SK-N-SH treated with all-trans-retinoic acid at 6 μM for 48 hours (cell line): ENCODE data around the gene COL12A1.

Source experiments
- ATAC-seq: fragments of 200-7000 bp; cut with Tn5 transposase; 3 replicates; pipeline ENCODE4 v1.9.1; 2020; ENCODE audit warnings: mild to moderate bottlenecking, moderate library complexity
- ARNTL ChIP-seq: fragments of 450-650 bp; formaldehyde crosslinking; IDR thresholded peaks from 2 replicates; pipeline ENCODE4 v1.5.0; 2020; ENCODE audit warnings: low read depth, mild to moderate bottlenecking, moderate library complexity, borderline replicate concordance
- CREB5 ChIP-seq: fragments of 250-450 bp; sonication (Bioruptor Pico); IDR thresholded peaks from 2 replicates; pipeline ENCODE4 v1.5.1; 2020; ENCODE audit warnings: low read depth, mild to moderate bottlenecking, moderate library complexity
- CSDC2 ChIP-seq: fragments of 250-450 bp; sonication (Bioruptor Pico); IDR thresholded peaks from 2 replicates; pipeline ENCODE4 v1.5.0; 2020; ENCODE audit warnings: mild to moderate bottlenecking, moderate library complexity
- CSRNP3 ChIP-seq: fragments of 250-450 bp; sonication (Bioruptor Pico); IDR thresholded peaks from 2 replicates; pipeline ENCODE4 v1.5.1; 2021; ENCODE audit warnings: mild to moderate bottlenecking, moderate library complexity
- ESRRG ChIP-seq: fragments of 250-450 bp; sonication (Bioruptor Pico); IDR thresholded peaks from 2 replicates; pipeline ENCODE4 v1.6.1; 2021; ENCODE audit warnings: mild to moderate bottlenecking
- ISL1 ChIP-seq: fragments of 250-450 bp; sonication (Bioruptor Pico); IDR thresholded peaks from 2 replicates; pipeline ENCODE4 v2.1.2; 2022; ENCODE audit warnings: mild to moderate bottlenecking, moderate library complexity
- PATZ1 ChIP-seq: fragments of 250-450 bp; sonication (Bioruptor Pico); IDR thresholded peaks from 2 replicates; pipeline ENCODE4 v1.8.0; 2020; ENCODE audit warnings: mild to moderate bottlenecking, moderate library complexity, borderline replicate concordance
- POU6F1 ChIP-seq: fragments of 250-450 bp; sonication (Bioruptor Pico); IDR thresholded peaks from 2 replicates; pipeline ENCODE4 v1.8.0; 2021; ENCODE audit warnings: low read depth, mild to moderate bottlenecking, moderate library complexity, borderline replicate concordance
- PPARA ChIP-seq: fragments of 250-450 bp; sonication (Bioruptor Pico); IDR thresholded peaks from 2 replicates; pipeline ENCODE4 v1.5.0; 2020; ENCODE audit warnings: mild to moderate bottlenecking, borderline replicate concordance
- RARB ChIP-seq: fragments of 250-450 bp; sonication (Bioruptor Pico); IDR thresholded peaks from 2 replicates; pipeline ENCODE4 v1.8.0; 2021; ENCODE audit warnings: mild to moderate bottlenecking, moderate library complexity
- SNAI2 ChIP-seq: fragments of 250-450 bp; sonication (Bioruptor Pico); IDR thresholded peaks from 2 replicates; pipeline ENCODE4 v1.5.0; 2020; ENCODE audit warnings: mild to moderate bottlenecking, moderate library complexity
- TCF4 ChIP-seq: fragments of 250-450 bp; sonication (Bioruptor Pico); IDR thresholded peaks from 2 replicates; pipeline ENCODE4 v1.8.0; 2021; ENCODE audit warnings: mild to moderate bottlenecking, moderate library complexity, borderline replicate concordance
- TOX ChIP-seq: fragments of 250-450 bp; sonication (Bioruptor Pico); IDR thresholded peaks from 2 replicates; pipeline ENCODE4 v1.8.0; 2021; ENCODE audit warnings: mild to moderate bottlenecking, moderate library complexity, borderline replicate concordance
- TSHZ2 ChIP-seq: fragments of 250-450 bp; sonication (Bioruptor Pico); IDR thresholded peaks from 2 replicates; pipeline ENCODE4 v1.5.0; 2020; ENCODE audit warnings: mild to moderate bottlenecking, moderate library complexity
- ZC3H10 ChIP-seq: fragments of 250-450 bp; sonication (Bioruptor Pico); IDR thresholded peaks from 2 replicates; pipeline ENCODE4 v1.5.1; 2021; ENCODE audit warnings: mild to moderate bottlenecking, moderate library complexity
- ZFP3 ChIP-seq: fragments of 250-450 bp; sonication (Bioruptor Pico); IDR thresholded peaks from 2 replicates; pipeline ENCODE4 v1.5.0; 2020; ENCODE audit warnings: mild to moderate bottlenecking, moderate library complexity
- ZFP30 ChIP-seq: fragments of 450-650 bp; formaldehyde crosslinking; IDR thresholded peaks from 2 replicates; pipeline ENCODE4 v1.5.0; 2022; ENCODE audit warnings: mild to moderate bottlenecking, moderate library complexity
- ZNF565 ChIP-seq: fragments of 450-650 bp; formaldehyde crosslinking; conservative IDR thresholded peaks from 2 replicates; pipeline ENCODE4 v1.5.0; 2020; ENCODE audit warnings: low read depth, mild to moderate bottlenecking, moderate library complexity
- ZNF70 ChIP-seq: fragments of 450-650 bp; formaldehyde crosslinking; IDR thresholded peaks from 2 replicates; pipeline ENCODE4 v1.5.0; 2020; ENCODE audit warnings: mild to moderate bottlenecking, moderate library complexity
- ZNF8 ChIP-seq: fragments of 450-650 bp; formaldehyde crosslinking; IDR thresholded peaks from 2 replicates; pipeline ENCODE4 v1.5.0; 2020; ENCODE audit warnings: mild to moderate bottlenecking, moderate library complexity

The COL12A1 gene

GRCh38 chr6:75124085-75124484 lies 81.8 kb downstream of the COL12A1 start:
- TF ChIP-seq PATZ1 (CRISPR knock-in tag) (no peak), ZNF70 (no peak), CSRNP3 (CRISPR knock-in tag) (no peak)
- no peak for ATAC-seq

- ATAC-seq: no peak
- TF ChIP-seq CSRNP3 (CRISPR knock-in tag) (no peak), CSDC2 (no peak), ISL1 (CRISPR knock-in tag) (no peak), ZNF565 (CRISPR knock-in tag) (no peak), POU6F1 (CRISPR knock-in tag) (no peak), TCF4 (CRISPR knock-in tag) (no peak), ESRRG (no peak), TSHZ2 (CRISPR knock-in tag) (no peak), RARB (no peak), ZNF8 (CRISPR knock-in tag) (no peak), PATZ1 (CRISPR knock-in tag) (no peak), TOX (CRISPR knock-in tag) (no peak), ZFP30 (CRISPR knock-in tag) (no peak), ZC3H10 (CRISPR knock-in tag) (no peak), PPARA (CRISPR knock-in tag) (no peak), ZFP3 (no peak), ARNTL (CRISPR knock-in tag) (no peak), ZNF70 (no peak), CREB5 (CRISPR knock-in tag) (no peak), SNAI2 (CRISPR knock-in tag) (no peak)
These were observed 86.8 kb downstream of the COL12A1 start for GRCh38 chr6:75118925-75119515.
